Gastroesophageal sphincter (tissue), 4 donors: ENCODE results near the gene OTC. TPM values are rescaled to one million over a fixed set of nuclear protein-coding genes. Genes with fewer than 3 reads are reported as not detected.

Experiments used
- ATAC-seq: fragments of 150-250 bp; one replicate; pipeline ENCODE4 v1.9.1; 2016; ENCODE audit warnings: mild to moderate bottlenecking, moderate library complexity
- H3K27ac ChIP-seq, 4 donors: fragments of 200-600 bp; sonication (generic) in 3 of 4; 1 replicate in 3 of 4; 2 replicates in 1 of 4; pipeline ENCODE4 v1.5.1; 2016 to 2019
- H3K27me3 ChIP-seq: fragments of 200-600 bp; sonication (generic); one replicate; pipeline ENCODE4 v1.5.1; 2019
- H3K36me3 ChIP-seq, 2 donors: fragments of 200-600 bp; sonication (generic); one replicate each; pipeline ENCODE4 v1.5.1; 2019; ENCODE audit warnings: control low read depth in 1 of 2
- H3K4me1 ChIP-seq, 3 donors: fragments of 200-600 bp; sonication (generic); 1 replicate in 2 of 3; 2 replicates in 1 of 3; pipeline ENCODE4 v1.5.1; 2016 to 2019; ENCODE audit warnings: control low read depth in 2 of 3
- H3K4me3 ChIP-seq, 2 donors: fragments of 200-600 bp; sonication (generic); one replicate each; pipeline ENCODE4 v1.5.1; 2019; ENCODE audit warnings: mild to moderate bottlenecking in 1 of 2, moderate library complexity in 1 of 2
- H3K9me3 ChIP-seq, 3 donors: fragments of 200-600 bp; sonication (generic); one replicate each; pipeline ENCODE4 v1.5.1; 2017 to 2019; ENCODE audit warnings: control low read depth in 2 of 3
- EP300 ChIP-seq: sonication (generic); formaldehyde crosslinking; IDR thresholded peaks from one replicate; pipeline ENCODE4 v1.6.1; 2017; ENCODE audit warnings: antibody characterized with exemption, mild to moderate bottlenecking
- POLR2A ChIP-seq, 2 donors: fragments of 450-650 bp; IDR thresholded peaks; one replicate each; pipeline ENCODE4 v1.6.1; 2017; ENCODE audit warnings: antibody characterized with exemption in 2 of 2, mild to moderate bottlenecking in 2 of 2, moderate library complexity in 1 of 2
- POLR2AphosphoS5 ChIP-seq: sonication (generic); formaldehyde crosslinking; IDR thresholded peaks from one replicate; pipeline ENCODE4 v1.6.1; 2017; ENCODE audit warnings: antibody characterized with exemption
- WGBS, 2 donors: methylation state at CpG; one replicate each; pipeline ENCODE4 v1.1.5; 2018; ENCODE audit warnings: low coverage in 1 of 2; 5-methylcytosine and 5-hydroxymethylcytosine counted together
- total RNA-seq, 4 donors: library from RNA; depleted of rRNA; stranded (reverse); fragments of >200 nt; gene quantifications; one replicate each; pipeline ENCODE4 v1.1.0, GENCODE V29; 2016
- TF ChIP-seq, protein P1 (sequence below), 4 experiments: fragments of 200-600 bp in 2 of 4; fragments of 450-650 bp in 2 of 4; sonication (generic) in 1 of 4; IDR thresholded peaks; one replicate each; pipeline ENCODE4 v1.5.1; 2017 to 2019; ENCODE audit warnings: antibody characterized with exemption in 4 of 4, mild to moderate bottlenecking in 2 of 4, moderate library complexity in 2 of 4

The OTC gene
- total RNA-seq, 4 donors from 2014 or later: 0.67 to 0.94 TPM; not detected in 2

DNA sequence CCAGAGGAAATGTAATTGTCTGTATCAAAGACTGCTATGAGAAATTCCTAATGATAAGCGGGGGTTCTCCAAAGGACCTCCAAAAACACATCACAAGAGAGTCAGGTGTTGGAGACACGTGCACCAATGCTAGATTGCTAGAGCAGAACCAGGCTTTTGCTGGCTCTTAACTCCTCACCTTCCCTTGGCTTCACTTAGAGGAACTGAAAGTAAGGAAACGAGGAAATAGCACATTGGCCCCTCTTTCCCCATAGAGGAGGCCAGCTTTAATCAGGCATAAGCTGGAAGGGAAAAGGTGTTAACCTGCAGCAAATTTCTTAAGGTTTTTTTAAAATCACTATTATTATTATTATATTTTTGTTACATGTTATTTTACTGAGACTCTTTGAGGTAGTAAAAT is 13.6 kb downstream of the OTC start:
- Histone ChIP-seq H3K4me1 (no peaks in the 10 kb centered on the region), H3K9me3 (no peaks in the 10 kb centered on the region), H3K4me3 (no peak overlapping the region), H3K36me3 (no peaks in the 10 kb centered on the region), H3K27me3 (no peaks in the 10 kb centered on the region), H3K27ac (no peak overlapping the region)
- no peak for TF ChIP-seq POLR2AphosphoS5
- no peak for TF ChIP-seq EP300
- no peak for TF ChIP-seq POLR2A (IDR thresholded peaks at IDR 0.05)
- TF ChIP-seq, protein P1, sequence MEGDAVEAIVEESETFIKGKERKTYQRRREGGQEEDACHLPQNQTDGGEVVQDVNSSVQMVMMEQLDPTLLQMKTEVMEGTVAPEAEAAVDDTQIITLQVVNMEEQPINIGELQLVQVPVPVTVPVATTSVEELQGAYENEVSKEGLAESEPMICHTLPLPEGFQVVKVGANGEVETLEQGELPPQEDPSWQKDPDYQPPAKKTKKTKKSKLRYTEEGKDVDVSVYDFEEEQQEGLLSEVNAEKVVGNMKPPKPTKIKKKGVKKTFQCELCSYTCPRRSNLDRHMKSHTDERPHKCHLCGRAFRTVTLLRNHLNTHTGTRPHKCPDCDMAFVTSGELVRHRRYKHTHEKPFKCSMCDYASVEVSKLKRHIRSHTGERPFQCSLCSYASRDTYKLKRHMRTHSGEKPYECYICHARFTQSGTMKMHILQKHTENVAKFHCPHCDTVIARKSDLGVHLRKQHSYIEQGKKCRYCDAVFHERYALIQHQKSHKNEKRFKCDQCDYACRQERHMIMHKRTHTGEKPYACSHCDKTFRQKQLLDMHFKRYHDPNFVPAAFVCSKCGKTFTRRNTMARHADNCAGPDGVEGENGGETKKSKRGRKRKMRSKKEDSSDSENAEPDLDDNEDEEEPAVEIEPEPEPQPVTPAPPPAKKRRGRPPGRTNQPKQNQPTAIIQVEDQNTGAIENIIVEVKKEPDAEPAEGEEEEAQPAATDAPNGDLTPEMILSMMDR (IDR thresholded peaks at IDR 0.05): no peak
- WGBS, 2 donors: 46 to 66% methylated on average over 3 of the region's 3 CpGs
- ATAC-seq: no peak

DNA sequence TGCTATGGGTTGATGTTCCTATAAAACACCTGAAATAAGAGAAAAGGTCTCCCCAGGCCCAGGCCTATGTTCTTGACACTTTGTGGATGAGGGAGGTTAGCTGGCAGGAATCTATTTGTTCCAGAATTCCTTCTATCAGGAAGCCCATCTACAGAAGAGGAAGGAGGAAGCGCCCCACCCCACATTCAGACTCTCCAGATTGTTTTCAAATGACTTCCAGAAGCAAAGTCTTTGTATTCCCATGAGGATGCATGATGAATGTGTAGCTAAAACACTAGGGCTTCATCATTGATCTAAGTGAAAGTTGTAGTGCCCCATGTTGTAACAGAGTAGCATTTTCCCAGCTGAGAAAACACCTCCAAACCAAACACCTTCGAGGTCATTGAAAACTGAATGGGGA is 16.4 kb downstream of the OTC start:
- ATAC-seq: no peak
- no peak overlapping the region for H3K4me3 ChIP-seq
- H3K27ac ChIP-seq: no peak overlapping the region
- 80% methylated on average over 1 of the region's 2 CpGs; no CpG with 5 or more reads in 1 of the 2 donors for WGBS, 2 donors
- H3K36me3 ChIP-seq: no peaks in the 10 kb centered on the region
- TF ChIP-seq POLR2AphosphoS5 (no peak), EP300 (no peak), POLR2A (IDR thresholded peaks at IDR 0.05) (no peak)
- TF ChIP-seq, protein P1 (IDR thresholded peaks at IDR 0.05): no peak
- H3K9me3 ChIP-seq: no peaks in the 10 kb centered on the region
- no peaks in the 10 kb centered on the region for H3K4me1 ChIP-seq
- H3K27me3 ChIP-seq: no peaks in the 10 kb centered on the region

DNA sequence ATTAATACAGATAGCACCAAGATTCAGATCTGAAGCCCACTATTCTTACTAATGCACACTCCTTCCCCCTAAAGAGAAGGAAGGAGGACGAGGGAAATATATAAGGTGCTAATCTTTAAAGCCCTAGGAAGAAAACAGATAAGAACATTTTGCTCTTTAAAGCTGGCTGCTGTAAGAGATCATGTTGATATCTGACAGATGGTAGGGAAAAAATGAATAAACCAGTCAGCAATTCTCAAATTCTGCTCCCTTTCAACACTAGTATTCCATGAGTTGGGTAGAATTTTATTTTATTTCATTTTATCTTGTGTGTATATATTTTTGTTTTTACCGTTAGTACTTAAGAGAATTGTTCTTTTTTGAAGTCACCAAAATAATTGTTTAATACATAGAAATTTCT is 19.2 kb downstream of the OTC start:
- no peak for ATAC-seq
- H3K27ac ChIP-seq: no peak overlapping the region
- TF ChIP-seq POLR2AphosphoS5 (no peak), POLR2A (IDR thresholded peaks at IDR 0.05) (no peak), EP300 (no peak)
- TF ChIP-seq, protein P1 (IDR thresholded peaks at IDR 0.05): no peak
- H3K36me3 ChIP-seq: no peaks in the 10 kb centered on the region
- no peaks in the 10 kb centered on the region for H3K4me1 ChIP-seq
- H3K9me3 ChIP-seq: no peaks in the 10 kb centered on the region
- WGBS, 2 donors: 51 to 54% methylated on average over 2 of the region's 2 CpGs
- H3K27me3 ChIP-seq: no peaks in the 10 kb centered on the region
- no peak overlapping the region for H3K4me3 ChIP-seq

DNA sequence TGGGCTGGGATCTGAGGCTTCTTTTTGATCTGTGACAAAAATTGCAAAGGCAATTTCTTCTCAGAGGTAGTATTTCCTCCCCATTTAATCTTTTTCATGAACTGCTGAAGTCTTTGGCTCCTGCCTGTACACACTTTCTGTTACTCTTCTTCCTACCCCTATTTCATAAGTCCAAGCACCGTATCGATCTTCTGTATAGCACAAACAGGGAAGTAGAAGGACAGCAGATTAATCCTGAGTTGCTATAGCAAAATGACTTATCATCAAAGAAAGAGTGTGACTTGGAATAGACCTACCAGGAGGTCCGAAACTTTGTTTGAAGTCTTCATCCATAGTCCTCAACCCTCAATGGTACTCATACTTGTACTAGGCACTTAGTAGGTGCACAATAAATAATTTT is 22.0 kb downstream of the OTC start:
- no peaks in the 10 kb centered on the region for H3K36me3 ChIP-seq
- H3K9me3 ChIP-seq: no peaks in the 10 kb centered on the region
- no peaks in the 10 kb centered on the region for H3K27me3 ChIP-seq
- no peak overlapping the region for H3K4me3 ChIP-seq
- no peaks in the 10 kb centered on the region for H3K4me1 ChIP-seq
- 86% methylated on average over 1 of the region's 3 CpGs; no CpG with 5 or more reads in 1 of the 2 donors for WGBS, 2 donors
- H3K27ac ChIP-seq: no peak overlapping the region
- ATAC-seq: no peak
- TF ChIP-seq POLR2A (IDR thresholded peaks at IDR 0.05): no peak
- TF ChIP-seq, protein P1 (IDR thresholded peaks at IDR 0.05): no peak
- TF ChIP-seq EP300: no peak
- no peak for TF ChIP-seq POLR2AphosphoS5

DNA sequence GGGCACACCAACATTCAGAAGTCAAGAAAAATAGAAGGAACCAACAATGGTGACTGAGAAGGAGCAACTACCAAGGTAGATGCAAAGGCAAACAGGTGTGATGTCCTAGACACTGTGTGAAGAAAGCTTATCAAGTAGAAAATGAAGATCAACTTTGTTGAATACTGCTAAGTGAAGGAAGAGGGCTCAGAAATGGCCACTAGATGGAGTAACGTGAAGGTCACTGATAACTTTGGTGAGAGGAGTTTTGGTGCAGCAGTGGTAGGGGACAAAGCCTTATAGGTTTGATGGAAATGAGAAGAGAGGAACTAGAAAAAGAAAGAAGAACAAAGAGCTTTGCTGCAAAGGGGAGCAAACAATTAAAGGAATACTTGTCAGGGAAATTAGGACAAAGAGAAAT is 23.5 kb downstream of the OTC start:
- ATAC-seq: no peak
- TF ChIP-seq POLR2AphosphoS5 (no peak), POLR2A (IDR thresholded peaks at IDR 0.05) (no peak), EP300 (no peak)
- TF ChIP-seq, protein P1 (IDR thresholded peaks at IDR 0.05): no peak
- Histone ChIP-seq H3K27ac (no peak overlapping the region), H3K4me1 (no peaks in the 10 kb centered on the region), H3K9me3 (no peaks in the 10 kb centered on the region), H3K4me3 (no peak overlapping the region), H3K36me3 (no peaks in the 10 kb centered on the region), H3K27me3 (no peaks in the 10 kb centered on the region)
- 0 to 15% methylated on average over 1 of the region's 1 CpG for WGBS, 2 donors
